T follicular helper cell (primary cell): ENCODE results near the gene GALE.
A peak's percentile ranks its signal among the peaks of the same experiment; 100 is the strongest.
"Not testable (repeated sequence)": the region's sequence is repeated elsewhere in the genome, so short reads cannot be mapped to it uniquely, and the experiment has no call there.

Experiments
- DNase-seq: peaks from one replicate; pipeline ENCODE4 v3.0.0-alpha.2; 2020; ENCODE audit warnings: low read depth

GALE gene

DNA sequence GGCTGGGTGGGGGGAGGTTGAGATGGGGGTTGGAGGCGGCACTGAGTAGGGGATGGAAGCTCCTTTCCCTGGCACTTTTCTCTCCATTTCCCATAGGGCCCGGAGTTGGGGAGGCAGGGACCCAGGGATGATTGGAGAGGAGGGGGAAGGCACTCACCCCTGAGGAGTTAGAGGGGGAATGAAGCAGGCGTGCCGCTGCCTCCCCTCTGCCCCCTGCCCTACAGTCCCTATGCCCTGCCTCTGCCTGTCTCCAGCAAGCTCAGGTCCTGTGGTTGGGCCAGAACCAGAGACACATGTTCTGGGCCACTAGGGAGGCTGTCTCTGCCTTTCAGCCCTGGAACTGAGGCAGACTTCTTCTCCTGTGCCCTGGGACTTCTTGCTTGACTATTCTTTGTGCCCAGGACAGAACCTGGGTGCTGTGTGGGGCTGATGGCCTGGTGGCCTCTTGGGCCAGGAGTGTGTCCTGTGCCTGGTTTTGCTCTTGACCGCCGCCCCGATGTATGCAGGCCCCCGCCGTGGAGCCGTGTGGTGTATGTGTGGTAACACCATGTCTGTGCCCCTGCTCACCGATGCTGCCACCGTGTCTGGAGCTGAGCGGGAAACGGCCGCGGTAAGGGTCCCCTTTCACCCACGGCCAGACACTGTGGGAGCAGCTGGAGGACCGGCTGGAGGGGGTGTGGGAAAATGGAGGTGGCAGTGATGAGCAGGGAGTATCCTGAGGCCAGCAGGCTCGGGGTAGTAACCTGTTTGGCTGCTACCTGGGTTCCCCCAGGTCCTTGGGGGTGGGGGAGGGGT lies 8.2 kb downstream of the GALE start:
- DNase-seq = no peak

DNA sequence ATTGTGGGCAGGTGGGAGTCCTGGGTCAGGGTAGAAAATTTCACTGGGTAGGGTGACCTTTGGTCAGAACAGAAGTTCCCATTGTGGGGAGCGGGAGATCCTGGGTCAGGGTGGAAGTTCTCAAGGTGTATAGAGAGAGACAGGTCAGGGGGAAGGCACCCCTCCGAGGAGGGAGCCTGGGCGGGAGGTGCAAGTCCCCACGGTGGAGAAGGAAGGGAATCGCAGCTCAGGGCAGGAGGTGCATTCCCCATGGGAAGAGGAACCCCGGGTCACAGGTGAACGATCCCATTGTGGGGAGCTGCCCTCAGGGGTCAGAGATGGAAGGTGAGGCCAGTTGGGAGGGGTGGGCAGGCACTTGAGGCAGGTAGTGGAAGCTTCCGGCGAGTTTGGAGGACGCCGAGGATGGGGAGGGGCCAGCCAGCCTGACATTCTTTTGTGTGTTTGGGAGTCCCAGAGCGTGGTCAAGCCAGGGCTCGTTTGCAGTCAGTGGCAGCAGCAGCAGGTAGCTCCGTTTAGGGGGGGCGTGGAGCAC lies 9.0 kb downstream of the GALE start:
- no peak for DNase-seq

DNA sequence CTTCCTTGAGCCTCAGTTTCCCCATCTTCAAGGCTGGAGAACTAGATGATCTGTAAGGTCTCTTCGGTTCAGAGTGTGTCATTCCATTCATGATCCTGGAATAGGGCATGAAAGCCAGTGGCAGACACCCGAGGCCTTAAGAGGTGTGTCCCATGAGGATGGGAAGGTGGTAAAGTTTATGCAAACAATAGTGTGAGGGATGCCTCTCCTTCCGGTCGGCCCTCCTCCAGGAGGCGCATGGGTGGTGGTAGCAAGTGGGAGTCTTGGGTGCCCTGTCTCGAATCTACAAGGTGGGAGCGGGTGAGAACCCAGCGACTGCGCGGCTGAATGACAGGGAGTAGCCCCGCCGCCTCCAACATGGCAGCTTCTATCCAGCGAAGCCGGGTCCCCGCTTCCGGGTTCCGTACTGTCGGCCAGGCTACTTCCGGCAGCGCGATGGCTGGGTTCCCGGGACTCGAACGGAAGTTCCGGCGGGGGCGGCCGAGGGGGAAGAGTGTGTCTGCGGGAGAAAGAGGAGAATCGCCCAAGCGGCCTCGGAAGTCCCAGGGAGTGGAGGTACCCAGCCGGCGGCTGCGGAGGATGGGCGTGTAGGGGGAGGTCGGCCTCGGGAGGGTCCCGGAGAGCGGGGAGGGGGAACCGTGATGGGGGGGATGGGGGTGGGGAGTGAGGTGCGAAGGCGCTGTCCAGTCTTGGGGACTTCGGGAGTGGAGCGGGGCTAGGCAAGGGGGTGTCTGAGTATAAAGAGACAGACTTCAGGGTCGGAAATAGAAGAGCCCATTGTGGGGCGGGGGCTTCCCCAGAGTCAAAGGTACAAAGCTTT lies 9.6 kb downstream of the GALE start, which contains the start of gene LYPLA2:
LYPLA2 (plus strand) TSS at position 450 of the 820 bp plus-strand sequence. CDS start 1,538 bp downstream, outside the sequence.
- DNase-seq = peak; percentile 75

DNA sequence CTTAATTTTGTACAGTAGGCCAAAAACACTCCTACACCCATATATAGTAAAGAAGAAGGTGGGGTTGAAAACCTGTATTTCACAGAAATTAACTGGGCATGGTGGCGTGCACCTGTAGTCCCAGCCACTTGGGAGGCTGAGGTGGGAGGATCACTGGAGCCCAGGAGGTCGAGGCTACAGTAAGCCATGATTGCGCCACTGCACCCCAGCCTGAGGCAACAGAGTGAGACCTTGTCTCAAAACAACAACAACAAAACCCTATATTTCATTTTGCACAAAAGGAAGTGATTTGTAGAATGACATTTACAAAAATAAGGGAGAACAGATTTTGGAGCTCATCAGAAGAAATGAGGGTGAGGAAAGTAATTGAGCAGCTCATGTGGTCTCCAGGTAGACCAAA lies 11.9 kb downstream of the GALE start:
- DNase-seq = no peak

DNA sequence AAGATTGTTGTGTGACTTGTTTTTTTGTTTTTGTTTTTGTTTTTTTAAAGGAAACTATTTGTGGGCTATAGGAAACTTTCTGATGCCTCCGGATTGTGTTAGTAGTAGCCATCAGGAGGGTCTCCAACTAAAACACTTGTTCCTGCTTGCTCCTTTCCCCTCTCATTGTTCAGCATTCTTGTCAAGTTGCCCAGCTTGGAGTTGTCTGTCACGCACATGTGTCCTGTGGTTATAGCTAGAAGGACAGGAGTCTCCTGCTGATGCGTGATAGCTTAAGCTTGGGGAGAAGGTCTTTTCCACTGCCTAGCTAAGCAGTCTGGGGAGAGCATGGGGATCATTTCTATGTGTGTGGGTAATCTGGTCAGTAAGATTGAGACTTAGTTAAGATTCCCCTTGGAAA lies 12.9 kb downstream of the GALE start:
- DNase-seq = no peak

DNA sequence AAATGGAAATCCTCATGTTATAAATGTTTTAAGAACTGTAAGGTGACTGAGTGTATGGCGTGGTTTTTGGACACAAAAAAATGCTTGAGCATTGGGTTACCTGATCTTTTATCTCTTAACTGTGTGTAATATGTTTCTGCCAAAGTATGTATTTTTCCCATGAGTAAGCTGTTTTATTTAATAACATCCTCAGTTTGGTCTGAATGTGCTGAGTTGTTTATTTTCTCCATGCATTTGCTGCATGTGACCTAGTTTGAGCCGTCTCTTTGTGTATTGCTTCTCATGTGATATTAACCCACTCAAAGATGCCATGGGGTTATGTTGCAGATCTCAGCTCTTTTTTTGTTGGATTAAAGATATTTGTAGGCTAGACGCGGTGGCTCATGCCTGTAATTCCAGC lies 15.7 kb downstream of the GALE start:
- DNase-seq = no peak

DNA sequence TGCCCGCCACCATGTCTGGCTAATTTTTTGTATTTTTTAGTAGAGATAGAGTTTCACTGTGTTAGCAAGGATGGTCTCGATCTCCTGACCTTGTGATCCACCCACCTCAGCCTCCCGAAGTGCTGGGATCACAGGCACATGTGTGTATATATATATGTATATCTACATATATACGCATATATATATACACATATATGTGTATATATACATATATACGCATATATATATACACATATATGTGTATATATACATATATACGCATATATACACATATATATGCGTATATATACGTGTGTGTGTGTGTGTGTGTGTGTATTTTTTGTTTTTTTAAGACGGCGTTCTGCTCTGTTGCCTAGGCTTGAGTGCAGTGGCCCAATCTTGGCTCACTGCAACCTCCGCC lies 17.4 kb downstream of the GALE start:
- not testable (repeated sequence) for DNase-seq

DNA sequence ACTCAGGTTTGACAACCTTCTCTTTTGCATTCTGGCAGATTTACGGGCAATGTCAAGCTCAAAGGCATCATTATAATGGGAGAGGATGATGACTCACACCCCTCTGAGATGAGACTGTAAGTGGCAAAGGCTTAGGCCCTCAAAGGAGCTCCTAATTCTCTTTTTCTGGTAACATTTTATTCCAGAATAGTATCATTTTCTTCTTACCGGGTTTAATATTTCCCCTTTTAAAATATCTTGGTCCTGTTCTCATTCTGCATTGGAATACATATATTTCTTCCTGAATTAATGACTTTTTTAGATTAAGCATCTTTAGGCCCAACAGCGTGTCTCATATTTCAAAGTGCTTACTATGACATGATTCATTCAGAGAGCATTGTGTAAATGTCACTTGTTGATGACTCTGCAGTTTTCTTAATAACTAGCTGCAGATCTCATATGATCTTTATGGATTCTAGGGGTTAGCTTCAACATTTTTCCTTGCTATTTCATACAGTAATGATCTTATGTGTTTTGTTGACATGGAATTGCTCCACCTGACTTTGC lies 20.7 kb downstream of the GALE start:
- no peak for DNase-seq

DNA sequence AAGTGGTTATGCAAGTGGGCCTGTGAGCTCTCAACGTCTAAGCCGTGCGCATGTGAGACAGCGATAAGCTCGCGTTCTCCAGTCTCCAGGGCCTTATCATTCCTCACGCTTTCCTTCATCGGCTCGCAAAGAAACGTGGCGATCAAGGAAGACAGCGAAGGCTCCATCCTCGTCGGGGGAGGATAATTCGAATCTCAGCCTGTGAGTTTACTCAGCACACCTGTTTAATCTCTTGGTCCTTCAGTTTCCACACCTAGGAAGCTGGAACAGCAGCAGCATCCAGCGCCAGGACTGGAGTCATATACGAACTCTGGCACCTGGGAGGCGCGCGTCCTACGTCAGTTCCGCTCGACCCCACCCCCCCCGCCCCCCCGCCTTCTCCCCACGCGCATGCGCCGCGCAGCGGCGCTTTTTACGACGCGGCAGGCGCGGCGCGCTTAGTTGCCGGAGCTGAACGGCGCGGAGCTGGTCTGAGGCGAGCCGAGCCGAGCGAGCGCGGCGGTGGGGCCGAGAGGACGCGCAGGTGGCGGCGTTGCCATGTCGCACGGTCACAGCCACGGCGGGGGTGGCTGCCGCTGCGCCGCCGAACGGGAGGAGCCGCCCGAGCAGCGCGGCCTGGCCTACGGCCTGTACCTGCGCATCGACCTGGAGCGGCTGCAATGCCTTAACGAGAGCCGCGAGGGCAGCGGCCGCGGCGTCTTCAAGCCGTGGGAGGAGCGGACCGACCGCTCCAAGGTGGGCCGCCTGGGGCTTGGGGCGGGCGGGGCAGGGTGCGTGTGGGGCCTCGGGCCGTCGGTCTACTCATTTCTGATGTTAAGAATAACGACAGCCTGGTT lies 22.4 kb downstream of the GALE start, which contains the start of gene PITHD1:
PITHD1 (plus strand) TSS at position 440 of the 836 bp plus-strand sequence; CDS start at position 538, 98 bp downstream.
- DNase-seq = peak; percentile 70

DNA sequence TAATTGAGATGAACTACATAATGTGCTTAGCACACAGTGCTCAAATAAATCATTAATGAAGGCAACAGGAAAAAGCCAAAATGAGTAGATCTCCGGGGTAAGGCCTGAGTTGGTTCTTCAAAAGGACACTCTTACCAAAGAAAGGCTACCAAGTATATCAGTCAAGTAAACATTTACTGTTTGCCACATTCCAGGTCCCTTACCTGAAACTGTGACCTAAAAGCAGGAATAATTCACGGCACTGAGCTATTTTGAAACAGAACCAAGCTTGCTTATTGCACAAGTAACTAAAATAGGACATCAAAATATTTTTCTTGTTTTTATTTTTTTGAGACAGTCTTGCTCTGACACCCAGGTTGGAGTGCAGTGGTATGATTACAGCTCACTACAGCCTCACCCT lies 24.3 kb downstream of the GALE start:
- DNase-seq = no peak

DNA sequence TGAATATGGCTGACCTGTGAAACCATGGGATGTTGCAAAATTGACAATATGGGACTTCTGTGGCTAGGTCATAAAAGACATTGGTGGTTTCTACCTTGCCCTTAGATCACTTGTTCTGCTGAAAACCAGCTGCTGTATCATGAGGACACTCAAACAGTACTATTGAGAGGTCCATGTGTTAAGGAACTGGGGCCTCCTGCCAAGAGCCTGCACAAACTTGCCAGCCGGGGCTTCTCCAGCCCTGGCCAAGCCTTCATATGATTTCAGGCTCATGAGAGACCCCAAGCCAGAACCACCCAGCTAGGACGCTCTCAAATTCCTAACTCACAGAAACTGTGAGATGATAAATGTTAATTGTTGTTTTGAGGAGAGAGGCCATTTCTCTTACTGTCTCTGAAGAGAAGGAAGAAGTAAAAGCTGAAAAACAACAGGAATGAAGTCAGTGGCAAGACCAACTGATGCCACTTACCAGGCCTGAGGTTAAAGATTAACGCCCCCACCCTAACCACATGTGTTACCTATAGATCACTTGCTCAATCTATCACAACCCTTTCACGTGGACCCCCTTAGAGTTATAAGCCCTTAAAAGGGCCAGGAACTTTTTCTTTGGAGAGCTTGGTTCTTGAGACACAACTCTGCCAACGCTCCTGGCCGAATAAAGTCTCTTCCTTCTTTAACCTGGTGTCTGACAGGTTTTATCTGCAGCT lies 26.2 kb downstream of the GALE start:
- no peak for DNase-seq

DNA sequence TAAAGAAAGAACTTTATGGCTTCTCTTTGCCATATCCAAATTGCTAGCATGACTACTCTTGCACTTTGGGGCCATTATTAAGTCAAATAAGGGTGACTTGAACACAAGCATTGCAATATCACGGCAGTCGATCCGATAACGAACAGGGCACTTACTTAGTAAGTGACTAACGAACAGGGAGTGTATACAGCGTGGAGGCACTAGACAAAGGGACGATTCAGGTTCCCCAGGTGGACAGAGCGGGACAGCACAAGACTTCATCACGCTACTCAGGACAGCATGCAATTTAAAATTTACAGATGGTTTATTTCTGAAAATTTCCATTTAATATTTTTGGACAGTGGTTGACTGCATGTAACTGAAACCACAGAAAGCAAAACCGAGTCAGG lies 27.7 kb downstream of the GALE start:
- DNase-seq = no peak

DNA sequence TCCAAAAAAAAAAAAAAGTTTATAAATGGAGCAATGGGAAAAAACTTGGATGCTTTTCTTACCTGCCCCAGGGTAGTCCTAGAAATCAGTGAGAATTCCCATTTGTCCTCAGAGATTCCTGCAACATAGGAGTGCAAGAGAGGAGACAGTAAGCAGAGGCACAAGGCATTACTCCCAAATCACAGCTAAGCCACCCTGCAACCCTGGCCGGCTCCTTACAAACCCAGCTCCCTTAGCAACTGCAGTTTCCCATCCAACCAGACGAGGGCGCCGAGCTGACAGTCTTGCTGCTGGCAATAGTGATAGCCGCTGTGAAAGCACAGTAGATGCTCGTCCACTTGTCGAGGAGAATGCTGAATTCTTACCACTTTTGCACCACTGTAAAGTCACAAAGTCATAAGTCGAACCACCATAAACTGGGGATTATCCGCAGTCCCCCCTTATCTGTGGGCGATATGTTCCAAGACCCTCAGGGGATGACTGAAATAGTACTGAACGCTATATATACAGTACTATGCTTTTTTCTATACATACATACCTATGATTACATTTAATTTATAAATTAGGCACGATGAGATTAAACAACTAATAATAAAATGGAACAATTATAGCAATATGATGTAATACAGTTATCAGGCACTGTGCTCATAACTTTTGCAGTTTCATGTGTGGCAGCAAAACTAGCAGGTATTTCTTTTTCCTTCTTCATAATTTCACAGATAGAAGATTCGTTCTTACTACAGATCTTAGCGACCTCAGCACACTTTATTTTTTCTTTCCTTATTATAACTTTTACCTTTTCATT lies 28.3 kb downstream of the GALE start:
- peak; percentile 77 for DNase-seq

DNA sequence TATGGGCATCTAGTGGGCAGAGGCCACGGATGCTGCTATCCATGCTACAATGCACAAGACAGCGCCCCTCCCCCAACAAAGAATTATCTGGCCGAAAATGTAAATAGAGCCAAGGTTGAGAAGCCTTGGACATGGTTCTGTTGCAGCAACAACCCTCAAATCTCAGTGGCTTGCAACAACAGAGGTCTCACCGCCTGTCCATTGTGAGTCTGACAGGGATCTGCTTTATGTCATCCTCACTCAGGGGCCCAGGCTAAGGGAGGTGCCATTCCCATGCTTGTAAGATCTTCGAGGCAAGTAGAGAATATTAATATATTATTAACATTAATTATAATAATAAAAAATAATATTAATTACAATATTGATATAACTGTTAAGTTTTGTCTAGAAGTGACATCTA lies 31.8 kb downstream of the GALE start:
- DNase-seq = no peak

DNA sequence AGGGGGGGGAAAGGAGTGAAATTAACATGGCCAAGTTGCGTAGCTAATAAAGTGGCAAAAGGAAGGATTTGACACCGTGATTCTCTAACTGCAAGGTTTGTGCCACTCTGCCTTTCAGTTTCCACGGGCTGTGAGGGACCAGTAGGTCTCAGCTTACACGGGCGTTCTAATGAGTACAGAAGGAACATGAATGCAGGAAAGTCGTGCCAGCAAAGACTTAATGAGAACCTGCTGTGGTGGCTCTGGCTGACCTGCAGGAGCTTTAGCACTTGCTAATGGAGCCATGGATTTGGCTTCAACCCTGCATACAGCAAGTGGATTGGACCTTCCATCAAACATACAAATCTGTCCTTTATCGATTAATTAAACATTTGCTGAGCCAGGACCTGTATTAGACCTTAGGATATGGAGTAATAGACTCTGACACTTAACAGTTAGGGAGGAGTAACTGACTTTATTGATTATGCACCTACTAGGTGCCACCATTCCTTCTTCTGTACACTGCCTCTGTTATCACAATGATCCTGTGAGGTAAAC lies 37.4 kb downstream of the GALE start:
- no peak for DNase-seq

DNA sequence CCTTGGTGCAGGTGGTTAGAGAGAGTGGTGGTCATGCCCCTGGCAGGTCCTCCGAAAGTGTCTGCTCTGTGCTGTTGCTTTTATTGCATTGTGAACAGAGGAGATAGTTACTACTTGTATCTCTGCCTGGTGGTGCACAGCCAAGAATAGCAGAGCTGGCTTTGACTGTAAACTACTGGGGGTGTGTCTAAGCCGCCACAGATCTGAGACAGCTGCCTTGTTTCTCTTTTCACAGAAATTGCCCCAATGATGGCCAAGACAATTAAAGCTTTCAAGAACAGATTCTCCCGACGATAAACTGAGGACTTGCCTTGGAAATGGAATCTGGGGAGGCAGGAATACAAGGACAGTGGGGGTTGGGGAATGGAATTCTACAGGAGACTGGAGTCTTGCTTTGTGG lies 41.3 kb downstream of the GALE start:
- DNase-seq = no peak

DNA sequence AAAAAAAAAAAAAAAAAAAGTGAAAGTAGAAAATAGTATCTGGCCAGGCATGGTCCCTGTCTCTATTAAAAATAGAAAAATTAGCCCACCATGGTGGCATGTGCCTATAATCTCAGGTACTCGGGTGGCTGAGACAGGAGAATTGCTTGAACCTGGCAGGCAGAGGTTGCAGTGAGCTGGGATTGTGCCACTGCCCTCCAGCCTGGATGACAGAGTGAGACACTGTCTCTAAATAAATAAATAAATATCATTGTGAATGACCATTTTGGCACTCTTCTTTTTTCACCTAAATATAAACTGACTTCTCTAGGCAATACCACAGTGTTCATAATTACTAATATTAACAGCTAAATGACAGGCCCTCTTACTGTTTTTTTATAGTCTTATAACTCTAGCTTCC lies 42.7 kb downstream of the GALE start:
- DNase-seq = no peak

DNA sequence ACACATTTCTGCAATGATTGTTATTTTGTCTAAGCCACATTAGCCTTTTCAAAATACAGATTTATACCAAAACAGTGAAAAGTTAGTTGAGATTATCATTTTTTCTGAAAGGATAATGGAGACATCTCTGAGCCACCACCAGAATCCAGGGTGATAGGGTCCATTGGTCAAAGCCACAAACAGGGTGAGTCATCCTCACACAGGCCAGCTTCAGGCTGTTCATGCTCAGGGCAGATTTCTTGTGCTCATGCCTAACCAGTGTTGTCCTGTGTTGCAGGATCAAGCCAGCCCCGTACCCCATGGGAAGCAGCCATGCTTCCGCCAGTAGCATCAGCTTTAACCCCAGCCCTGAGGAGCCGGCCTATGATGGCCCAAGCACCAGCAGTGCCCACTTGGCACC lies 43.9 kb downstream of the GALE start:
- no peak for DNase-seq

DNA sequence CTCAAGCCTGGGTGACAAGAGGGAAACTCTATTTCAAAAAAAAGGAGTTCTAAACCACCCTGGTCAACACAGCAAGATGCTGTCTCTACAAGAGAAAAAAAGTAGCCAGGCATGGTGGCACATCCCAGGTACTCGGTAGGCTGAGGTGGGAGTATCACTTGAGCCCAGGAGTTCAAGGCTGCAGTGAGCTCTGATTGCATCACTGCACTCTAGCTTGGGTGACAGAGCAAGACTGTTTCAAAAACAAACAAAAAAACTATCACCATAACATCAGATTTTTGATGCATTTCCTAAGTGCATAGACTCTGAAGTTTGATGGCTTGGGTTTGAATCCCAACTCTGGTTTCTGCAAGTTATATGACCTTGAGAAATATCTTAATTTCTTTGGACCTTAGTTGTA lies 47.6 kb downstream of the GALE start:
- no peak for DNase-seq

DNA sequence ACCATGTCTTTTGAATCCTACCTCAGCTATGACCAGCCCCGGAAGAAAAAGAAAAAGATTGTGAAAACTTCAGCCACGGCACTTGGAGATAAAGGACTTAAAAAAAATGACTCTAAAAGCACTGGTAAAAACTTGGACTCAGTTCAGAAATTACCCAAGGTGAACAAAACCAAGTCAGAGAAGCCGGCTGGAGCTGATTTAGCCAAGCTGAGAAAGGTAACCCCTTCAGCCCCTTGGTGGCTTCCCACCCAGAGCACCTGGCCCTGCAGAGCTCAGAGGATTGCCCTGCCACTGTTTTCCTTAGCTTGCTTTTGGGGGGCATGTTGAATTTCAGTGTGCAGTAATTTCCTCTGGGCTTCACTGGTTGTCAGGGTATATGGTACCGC lies 48.7 kb downstream of the GALE start:
- no peak for DNase-seq
